Muscle of arm (tissue), 12 donors: ENCODE data around the gene PPP3CA. TPM values are rescaled to one million over a fixed set of nuclear protein-coding genes. Genes with fewer than 3 reads are reported as not detected.
"Not testable (repeated sequence)": the region's sequence is repeated elsewhere in the genome, so short reads cannot be mapped to it uniquely, and the experiment has no call there.

ENCODE experiments used
- DNase-seq: peaks from one replicate; pipeline ENCODE4 v3.0.0-alpha.2; 2013
- polyA plus RNA-seq, 12 donors: library from polyadenylated mRNA; unstranded; fragments of 120-200 nt; gene quantifications; one replicate each; pipeline ENCODE4 v1.2.1, GENCODE V29; 2013; ENCODE audit not compliant: insufficient read length in 12 of 12

Gene PPP3CA
- polyA plus RNA-seq, 12 donors: 27.4 to 1,285 (median 33.7) TPM

DNA sequence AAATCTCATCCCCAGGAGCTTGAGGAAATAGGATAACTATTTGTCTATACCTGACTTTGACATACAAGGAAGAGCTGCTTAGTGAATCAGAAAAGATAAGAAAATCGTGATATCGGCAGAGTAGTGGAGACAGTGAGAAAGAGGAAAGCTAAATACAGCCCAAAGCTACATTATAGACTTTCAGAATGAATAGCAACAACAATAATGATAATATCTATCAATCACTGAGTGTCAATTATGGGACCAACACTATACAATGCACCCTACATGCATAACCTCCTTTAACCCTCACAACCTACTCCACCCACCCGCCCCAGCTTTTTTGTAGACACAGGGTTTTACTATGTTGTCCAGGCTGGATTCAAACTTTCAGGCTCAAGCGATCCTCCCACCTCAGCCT lies 205.1 kb downstream of the PPP3CA start:
- DNase-seq: no peak

DNA sequence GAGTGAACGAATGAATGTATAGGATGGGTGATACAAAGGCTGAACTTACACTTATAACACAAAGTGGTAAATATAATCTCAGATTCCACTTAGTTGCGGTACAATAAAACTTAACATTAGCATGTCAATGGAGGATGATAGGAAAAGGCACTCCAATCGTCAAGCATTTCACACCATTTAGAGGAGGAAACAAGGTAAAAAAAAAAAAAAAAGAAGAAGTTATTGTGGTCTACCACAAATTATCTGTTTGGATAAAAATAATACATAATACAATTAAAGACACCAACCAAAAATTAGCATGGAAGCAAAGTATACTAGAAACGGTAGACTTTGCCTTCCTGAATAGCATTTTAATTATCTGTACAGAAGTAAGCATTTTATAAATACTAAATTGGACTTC lies 205.5 kb downstream of the PPP3CA start:
- no peak for DNase-seq

DNA sequence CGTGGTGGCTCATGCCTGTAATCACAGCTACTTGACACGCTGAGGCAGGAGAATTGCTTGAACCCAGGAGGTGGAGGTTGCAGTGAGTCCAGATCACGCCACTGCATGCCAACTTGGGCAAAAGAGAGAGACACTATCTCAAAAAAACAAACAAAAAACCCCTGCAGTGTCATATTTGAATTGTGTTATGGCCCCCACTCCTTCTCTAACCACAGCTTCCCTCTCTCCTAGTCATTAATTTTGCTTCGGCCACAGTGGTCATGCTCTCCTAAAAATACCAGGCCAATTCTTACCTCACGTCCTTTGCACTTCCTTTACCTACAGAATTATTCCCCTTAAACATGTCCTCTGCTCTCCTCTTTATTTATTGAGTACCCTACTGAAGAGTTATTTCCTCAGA lies 206.1 kb downstream of the PPP3CA start:
- no peak for DNase-seq

DNA sequence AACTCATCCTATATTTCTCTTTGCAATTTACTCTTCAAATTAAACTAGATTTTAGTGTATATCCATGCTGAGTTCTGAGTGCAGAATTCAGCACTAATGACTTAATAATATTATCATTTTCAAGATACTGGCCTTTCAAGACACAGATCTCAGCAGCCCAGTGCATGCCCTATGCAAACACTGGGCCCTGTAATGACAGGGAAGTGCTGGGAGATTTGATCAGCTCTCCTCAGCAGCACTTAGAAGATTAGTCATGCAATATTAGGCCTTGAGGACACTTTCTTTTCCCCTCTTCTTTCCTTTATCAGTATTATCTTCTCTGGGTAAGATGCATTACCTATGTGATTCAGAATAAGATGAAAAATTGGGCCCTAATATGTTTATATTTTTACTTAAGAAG lies 207.1 kb downstream of the PPP3CA start:
- no peak for DNase-seq

DNA sequence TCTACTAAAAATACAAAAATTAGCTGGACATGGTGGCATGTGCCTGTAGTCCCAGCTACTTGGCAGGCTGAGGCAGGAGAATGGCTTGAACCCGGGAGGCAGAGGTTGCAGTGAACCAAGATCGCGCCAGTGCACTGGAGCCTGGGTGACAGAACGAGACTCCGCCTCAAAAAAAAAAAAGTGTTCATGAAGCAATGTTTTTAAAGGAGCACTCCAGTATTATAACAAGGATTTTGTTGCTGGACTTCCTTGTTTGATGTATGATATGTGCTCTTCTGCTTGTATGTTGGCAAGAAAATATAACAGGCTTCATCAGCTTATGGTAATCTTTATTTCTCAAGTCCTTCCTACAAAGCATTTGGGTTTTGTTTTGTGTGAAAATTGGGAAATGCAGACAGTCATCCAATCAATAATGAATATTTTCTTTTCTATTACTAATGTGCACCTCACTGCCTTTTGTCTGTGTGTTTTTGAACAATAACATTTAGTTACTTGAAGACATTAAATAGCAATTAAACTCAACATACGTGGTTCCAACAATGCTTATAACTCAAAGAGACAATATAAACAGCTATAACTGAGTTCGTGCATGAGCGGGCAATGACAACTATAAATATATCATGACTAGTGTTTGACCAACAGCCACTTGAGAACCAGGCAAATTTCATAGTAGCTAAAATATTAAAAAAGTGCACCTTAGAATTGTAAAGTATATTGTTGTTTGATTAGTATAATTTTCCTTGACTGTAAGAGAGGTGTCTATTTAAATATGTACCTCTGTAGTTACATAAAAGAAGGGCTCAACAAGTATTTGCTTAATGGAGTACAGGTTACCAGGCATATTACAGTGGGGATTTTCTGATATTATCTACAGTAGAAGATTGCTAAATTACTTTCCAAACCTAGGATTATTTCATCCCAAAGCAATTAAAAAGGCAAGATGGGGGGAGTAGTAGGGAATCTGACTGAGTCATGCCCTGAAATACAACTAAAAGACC lies 210.7 kb downstream of the PPP3CA start:
- no peak for DNase-seq

DNA sequence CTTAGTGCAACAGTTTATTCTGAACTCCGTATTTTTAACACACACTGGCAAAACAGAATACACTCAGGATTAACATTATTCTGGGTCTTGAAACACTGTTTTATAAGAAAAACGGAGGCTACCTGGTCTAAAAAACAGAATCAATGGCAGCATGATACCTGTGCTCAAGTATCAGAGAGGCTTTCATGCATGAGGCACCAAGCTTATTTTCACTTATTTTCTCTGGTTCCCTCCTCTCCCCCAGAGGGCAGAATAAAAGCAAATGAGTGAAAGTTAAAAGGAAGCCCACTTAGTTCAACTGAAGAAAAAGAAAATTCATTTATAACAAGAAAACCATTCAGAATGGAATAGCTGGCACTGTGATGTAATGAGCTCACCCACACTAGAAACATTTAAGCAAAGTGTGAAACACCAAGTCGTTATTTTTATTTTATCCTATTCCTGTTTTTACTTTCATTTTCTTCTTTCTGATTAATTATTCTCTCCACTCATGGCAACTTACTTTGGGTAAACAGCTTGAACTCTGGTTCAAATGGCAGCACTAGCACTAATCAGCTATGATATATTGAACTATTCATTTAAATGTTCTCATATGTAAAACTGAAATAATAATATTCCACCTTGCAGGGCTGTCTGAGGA lies 211.8 kb downstream of the PPP3CA start:
- DNase-seq: no peak

DNA sequence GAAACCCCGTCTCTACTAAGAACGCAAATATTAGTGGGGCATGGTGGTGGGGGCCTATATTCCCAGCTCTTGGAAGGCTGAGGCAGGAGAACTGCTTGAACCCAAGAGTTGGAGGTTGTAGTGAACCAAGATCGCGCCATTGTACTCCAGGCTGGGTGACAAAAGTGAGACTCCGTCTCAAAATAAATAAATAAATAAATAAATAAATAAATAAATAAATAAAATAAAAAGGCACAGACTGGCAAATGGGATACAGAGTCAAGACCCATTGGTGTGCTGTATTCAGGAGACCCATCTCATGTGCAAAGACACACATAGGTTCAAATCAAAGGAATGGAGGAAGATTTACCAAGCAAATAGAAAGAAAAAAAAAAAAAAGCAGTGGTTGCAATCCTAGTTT lies 216.3 kb downstream of the PPP3CA start:
- DNase-seq: not testable (repeated sequence)

DNA sequence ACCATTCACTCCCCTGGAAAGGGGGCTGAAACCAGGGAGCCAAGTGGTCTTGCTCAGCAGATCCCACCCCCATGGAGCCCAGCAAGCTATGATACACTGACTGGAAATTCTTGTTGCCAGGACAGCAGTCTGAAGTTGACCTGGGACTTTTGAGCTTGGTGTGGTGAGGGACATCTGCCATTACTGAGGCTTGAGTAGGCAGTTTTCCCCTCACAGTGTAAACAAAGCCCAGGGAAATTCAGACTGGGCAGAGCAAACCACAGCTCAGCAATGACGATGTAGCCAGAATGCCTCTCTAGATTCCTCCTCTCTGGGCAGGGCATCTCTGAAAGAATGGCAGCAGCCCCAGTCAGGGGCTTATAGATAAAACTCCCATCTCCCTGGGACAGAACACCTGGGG lies 218.4 kb downstream of the PPP3CA start:
- DNase-seq: not testable (repeated sequence)

DNA sequence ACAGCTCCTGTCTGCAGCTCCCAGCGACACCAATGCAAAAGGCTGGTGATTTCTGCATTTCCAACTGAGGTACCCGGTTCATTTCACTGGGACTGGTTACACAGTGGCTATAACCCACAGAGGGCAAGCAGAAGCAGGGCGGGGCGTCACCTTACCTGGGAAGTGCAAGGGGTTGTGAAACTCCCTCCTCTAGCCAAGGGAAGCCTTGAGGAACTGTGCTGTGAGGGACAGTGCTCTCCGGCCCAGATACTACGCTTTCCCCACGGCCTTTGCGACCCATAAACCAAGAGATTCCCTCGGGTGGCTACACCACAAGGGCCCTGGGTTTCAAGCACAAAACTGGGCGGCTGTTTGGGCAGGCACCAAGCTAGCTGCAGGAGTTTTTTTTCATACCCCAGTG lies 218.9 kb downstream of the PPP3CA start:
- no peak for DNase-seq

DNA sequence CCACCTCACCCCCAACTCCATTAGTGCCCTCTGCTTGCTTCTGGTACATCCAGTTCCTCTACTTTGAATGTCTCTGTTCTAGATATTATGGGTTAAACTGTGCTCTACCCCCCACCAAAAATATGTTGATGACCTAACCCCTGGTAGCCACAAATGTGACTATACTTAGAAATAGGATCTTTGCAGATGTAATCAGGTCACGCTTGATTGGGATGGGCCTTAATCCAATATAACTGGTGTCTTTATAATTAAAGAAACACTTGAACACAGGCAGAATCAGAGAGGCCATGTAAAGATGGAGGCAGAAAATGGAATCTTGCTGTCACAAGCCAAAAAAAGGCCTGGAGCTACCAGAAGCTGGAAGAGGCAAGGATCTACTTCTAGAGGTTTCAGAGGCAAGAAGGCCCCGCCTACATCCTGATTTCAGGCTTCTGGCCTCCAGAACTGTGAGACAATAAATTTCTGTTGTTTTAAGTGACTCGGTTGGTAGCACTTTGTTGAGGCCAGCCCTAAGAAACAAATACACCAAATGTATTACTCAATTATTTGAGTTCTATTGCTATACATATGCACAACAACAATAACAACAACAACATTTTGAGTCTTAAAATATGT lies 220.0 kb downstream of the PPP3CA start:
- DNase-seq: no peak

DNA sequence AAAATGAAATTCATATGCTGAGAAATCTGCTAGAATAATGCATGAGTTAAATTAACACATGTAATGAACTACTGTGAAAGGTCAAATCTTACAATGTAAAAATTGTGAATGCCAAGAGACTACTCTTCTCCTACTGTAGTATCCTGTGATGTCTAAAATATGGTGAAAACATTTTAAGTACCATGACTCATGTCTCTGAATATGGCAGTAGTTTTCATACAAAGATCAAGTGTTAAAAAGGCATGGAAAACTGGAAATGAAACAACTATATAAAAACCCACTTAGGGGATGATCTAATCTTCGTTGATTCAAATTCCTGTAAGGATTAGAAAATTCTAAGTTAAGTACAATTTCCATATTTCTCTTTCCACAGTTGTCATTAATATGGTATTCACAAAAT lies 221.3 kb downstream of the PPP3CA start:
- DNase-seq: peak; percentile 59

DNA sequence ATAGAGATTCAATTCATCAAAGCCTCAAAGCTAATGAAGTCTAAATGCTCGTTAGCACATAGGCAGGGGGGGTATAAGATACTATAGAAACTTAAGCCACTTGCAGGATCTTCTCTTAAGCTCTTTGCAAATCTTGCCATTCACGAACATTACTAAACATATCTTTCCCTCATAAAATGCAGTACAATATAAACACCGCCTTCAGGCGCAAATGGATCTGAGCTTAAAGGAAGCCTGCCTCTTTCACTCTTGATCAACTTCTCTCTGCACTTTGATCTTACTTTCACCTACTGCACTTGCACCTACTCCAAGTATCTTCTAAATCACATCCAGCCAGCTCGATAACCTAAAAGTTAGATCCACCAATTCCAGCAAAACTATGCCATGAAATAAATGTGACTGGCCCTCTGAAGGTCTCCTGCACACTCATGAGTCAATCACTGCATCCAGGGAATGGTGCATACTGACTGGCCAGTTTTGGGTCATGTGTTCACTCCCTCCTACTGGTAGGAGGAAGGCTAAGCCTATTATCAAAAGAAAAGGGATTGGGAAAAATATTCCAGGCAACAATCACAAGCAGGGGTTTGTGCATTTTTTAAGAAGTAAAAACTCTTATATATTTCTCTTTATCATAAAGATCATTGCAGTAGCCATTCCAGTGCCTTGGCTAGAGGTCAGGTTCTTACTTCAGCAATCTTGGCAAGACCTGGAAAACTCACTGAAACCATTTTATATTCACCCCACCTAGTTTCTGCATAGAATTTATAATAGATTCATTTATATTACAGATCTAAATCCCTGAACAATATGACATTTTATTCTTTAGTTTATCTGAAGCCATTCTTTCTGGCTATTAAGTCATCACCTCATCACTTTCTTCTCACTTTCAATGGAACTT lies 222.0 kb downstream of the PPP3CA start:
- peak; percentile 33 for DNase-seq

DNA sequence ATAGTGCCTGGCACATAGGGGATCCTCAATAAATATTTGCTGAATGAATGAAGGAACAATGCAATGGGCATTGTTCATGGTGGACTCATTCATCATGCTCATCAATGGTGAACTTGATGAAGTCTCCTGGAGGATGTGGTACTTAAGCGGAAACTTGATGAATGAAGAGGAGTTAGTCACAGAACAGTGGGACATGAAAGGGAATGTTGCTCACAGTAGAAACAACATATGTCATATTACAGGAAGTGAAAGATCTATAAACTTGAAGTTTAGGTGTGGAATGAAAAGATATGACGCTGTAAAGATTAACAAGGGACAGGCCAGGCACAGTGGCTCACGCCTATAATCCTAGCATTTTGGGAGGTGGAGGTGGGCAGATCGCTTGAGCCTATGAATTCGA lies 224.1 kb downstream of the PPP3CA start:
- no peak for DNase-seq

DNA sequence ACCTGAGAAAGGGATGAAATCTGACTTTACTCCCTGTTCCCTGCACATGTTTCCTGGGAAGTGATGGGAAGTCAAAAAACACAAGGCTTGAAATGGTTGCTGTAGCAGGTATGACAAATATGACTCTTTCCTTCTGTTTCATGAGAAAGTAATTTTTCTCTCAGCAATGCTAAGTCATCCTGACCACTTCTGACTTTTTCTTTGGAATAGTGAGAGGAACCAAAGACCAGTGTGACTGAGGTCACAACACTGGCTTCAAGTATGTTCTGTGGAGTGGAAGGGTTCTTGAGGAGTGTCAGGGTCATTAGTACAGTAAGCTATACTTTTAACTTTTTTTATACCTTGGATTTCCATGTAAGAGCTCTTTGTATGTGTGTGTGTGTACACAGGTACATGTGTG lies 225.3 kb downstream of the PPP3CA start:
- DNase-seq: no peak

DNA sequence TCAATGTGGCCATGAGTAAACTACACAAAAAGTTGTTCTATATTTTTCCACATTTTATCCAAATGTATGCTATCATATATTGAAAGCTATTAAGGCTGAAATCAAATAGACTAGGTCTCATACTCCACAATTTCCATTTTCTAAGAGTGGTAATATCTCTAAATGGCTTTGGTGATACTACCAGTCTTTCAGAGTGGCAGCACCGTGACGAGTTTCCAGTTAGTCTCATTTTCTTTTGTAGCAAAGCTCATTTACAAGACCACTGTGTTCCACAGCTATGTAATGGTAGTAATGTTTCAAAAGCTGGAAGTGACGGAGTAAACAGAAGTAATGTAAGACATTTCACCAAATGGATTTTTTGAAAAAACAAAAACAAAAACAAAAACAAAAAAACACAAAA lies 228.2 kb downstream of the PPP3CA start:
- no peak for DNase-seq

DNA sequence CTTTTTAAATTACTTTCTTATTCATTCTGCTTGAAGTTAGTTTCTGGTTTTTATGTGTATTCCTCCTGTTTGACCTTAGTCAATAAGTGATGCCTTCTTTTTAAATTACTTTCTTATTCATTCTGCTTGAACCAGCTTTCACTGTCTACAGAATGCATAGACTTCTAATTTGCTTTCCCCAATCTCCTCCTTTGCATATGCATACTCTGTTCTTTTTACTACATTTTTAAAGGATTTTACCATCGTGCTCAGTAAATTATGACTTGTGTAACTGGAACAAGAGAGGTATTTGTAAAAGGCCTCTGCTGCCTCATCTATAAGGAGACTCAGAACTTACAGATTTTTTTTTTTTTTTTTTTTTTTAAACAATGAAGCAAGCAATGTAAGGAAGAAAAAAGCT lies 228.7 kb downstream of the PPP3CA start:
- no peak for DNase-seq

DNA sequence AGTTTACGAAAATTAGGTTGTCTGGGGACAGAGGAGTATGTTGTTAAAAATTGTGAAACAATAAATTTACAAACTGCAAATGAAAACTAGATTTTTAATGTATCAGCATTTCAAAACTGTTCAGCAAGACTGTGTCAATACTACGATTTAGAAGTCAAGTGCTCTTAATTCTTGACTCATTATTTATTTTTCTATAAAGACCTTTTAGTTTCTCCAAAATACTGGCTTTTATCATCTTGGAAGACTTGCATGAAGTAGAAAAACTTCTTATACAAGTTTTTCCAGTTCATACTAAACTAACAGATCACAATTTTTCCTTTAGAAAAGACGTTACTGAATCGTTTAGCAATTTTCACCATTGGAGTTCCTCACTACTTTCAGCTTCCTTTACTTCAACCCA lies 231.4 kb downstream of the PPP3CA start:
- DNase-seq: no peak

DNA sequence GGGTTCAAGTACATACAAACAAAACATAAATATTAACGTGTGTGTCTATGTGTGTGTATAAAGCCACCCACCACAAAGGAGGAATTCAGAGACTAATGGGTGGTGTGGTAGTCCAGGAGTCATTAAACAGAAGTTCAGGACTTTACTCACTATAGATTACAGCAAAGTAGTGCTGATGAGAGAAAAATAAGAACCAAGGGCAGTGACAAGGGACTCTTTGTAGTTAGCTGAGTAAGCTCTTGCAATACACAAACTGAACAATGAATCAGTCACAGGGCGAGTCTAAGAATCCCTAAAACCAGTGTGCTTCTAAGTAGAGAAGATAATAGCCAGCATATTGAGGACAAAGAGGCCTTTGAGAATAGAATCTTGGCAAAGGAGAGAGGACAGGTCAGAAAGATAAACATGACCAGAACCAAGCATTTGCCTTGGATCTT lies 232.4 kb downstream of the PPP3CA start:
- no peak for DNase-seq

DNA sequence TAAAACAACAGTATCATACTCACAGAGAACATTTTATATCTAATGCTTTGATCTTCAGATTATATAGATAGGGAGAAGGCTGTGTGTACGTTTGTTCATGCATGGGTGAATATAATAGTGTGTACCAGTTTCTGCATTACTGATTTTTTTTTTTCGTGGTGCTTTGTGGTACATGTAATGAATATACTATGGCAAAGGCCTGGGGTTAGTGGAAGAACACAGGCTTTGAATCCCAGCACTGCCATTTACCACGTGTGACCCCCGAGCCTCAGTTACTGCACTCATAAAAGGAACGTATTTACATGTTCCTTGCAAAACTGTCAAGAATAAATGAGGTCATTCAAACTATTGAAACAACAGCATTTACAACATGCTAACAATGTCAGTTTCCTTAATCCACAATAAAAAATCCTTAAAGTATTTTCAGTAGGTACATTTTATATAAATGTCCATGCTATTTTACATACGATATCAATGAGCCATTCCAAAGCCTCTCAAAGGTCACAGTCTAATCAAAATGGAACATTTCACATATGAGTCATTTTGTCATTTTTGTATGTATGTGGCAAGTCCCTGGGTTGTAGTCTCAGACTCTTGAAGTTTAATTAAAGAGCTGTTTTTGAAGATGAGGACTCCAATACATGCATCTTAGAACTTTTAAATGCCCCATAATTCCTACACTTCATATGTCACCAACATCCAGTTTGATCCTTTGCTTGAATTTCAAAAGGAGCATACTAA lies 242.8 kb downstream of the PPP3CA start:
- no peak for DNase-seq

DNA sequence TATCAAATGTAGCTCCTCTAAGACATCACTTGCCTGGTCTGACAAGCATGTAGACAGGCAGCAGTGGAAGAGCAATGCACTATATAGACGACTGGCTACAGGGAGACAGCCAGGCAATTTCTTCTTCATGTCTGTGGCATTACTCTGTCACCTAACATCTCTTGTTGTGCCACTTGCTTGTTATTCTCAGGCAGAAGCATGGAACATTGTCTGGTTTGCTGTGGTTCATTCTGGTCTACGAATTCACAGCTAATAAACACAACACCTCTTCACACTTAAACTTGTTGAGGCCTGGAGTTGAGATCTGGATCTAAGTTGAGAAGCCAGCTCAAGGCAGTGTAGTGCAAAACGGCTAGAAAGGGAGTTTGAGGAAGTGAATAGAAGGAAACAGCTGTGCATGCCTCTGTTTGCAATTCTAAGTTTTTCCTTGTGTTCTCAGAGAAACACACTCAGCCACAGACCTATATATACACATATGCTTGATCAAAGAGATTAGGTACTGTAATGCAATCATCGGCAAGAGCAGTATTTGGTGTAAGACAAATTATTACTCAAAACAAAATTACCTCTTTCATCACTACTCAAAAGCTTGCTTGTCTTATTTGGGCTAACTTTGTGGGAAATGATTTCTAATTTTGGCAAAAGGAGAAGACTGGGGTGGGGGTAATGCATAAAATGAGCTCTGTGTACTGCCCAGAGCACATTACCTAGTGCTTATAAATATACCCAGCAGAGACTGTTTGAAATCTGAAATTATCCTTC lies 243.8 kb downstream of the PPP3CA start:
- DNase-seq: no peak
